Keratinocyte (primary cell): Measurements from ENCODE around the gene TENM4. TPM values are rescaled to one million over a fixed set of nuclear protein-coding genes. Genes with fewer than 3 reads are reported as not detected.

Experiments
- DNase-seq: peaks from one replicate; pipeline ENCODE4 v3.0.0-alpha.2; 2011; ENCODE audit warnings: low read depth, missing footprints, low spot score
- FAIRE-seq: peaks from 2 replicates; lab custom pipeline; 2011; peaks lifted over from hg19 to GRCh38; lab: Jason Lieb, UNC
- H2AFZ ChIP-seq: 2 replicates; pipeline ENCODE4 v1.6.0; 2012; ENCODE audit warnings: low read length, control low read depth, inconsistent platforms; ENCODE audit not compliant: control insufficient read depth
- H3K27ac ChIP-seq: 2 replicates; pipeline ENCODE4 v1.5.1; 2011; ENCODE audit warnings: low read length; ENCODE audit not compliant: control insufficient read depth, insufficient read depth
- H3K27me3 ChIP-seq: 3 replicates; pipeline ENCODE4 v1.6.0; 2011; ENCODE audit warnings: low read length; ENCODE audit not compliant: control insufficient read depth, insufficient read depth; ENCODE audit errors: extremely low read depth
- H3K36me3 ChIP-seq, 2 experiments: 2 replicates in 1 of 2; 3 replicates in 1 of 2; pipeline ENCODE4 v1.5.1; 2011; ENCODE audit warnings: low read length in 2 of 2, mild to moderate bottlenecking in 1 of 2; ENCODE audit not compliant: control insufficient read depth in 2 of 2, insufficient read depth in 2 of 2; ENCODE audit errors: extremely low read depth in 1 of 2
- H3K4me1 ChIP-seq: 3 replicates; pipeline ENCODE4 v1.5.1; 2011; ENCODE audit warnings: low read length; ENCODE audit not compliant: control insufficient read depth, insufficient read depth; ENCODE audit errors: extremely low read depth
- H3K4me2 ChIP-seq: 3 replicates; pipeline ENCODE4 v1.6.0; 2011; ENCODE audit warnings: low read depth, low read length; ENCODE audit not compliant: control insufficient read depth, insufficient read depth; ENCODE audit errors: extremely low read depth
- H3K4me3 ChIP-seq, 3 experiments: fragments of 200-600 bp in 1 of 3; sonication (generic) in 1 of 3; 2 replicates in 2 of 3; 3 replicates in 1 of 3; pipeline ENCODE4 v1.5.1; 2011 to 2016; ENCODE audit warnings: low read length in 3 of 3, mild to moderate bottlenecking in 3 of 3, control low read depth in 2 of 3, inconsistent platforms in 1 of 3, low read depth in 1 of 3, mixed read lengths in 1 of 3, mixed run types in 1 of 3, moderate library complexity in 1 of 3; ENCODE audit not compliant: control insufficient read depth in 2 of 3, insufficient read depth in 2 of 3; ENCODE audit errors: extremely low read depth in 1 of 3
- H3K79me2 ChIP-seq: 2 replicates; pipeline ENCODE4 v1.6.0; 2012; ENCODE audit warnings: low read length; ENCODE audit not compliant: control insufficient read depth, insufficient read depth
- H3K9ac ChIP-seq: 3 replicates; pipeline ENCODE4 v1.6.0; 2011; ENCODE audit warnings: low read length; ENCODE audit not compliant: control insufficient read depth, insufficient read depth; ENCODE audit errors: extremely low read depth
- H3K9me1 ChIP-seq: 3 replicates; pipeline ENCODE4 v1.6.0; 2011; ENCODE audit warnings: low read length; ENCODE audit not compliant: control insufficient read depth, insufficient read depth; ENCODE audit errors: extremely low read depth
- H3K9me3 ChIP-seq: 2 replicates; pipeline ENCODE4 v1.5.1; 2012; ENCODE audit warnings: low read depth, low read length; ENCODE audit not compliant: control insufficient read depth
- H4K20me1 ChIP-seq: 3 replicates; pipeline ENCODE4 v1.6.0; 2011; ENCODE audit warnings: low read length; ENCODE audit not compliant: control insufficient read depth, insufficient read depth; ENCODE audit errors: extremely low read depth
- EZH2 ChIP-seq: IDR thresholded peaks from one replicate; pipeline ENCODE4 v1.6.1; 2012; ENCODE audit warnings: inconsistent platforms, mild to moderate bottlenecking, low read length, moderate library complexity
- dilution Hi-C: fragments of 300-500 bp; cut with MboI; formaldehyde crosslinking; loops from one replicate; pipeline ENCODE4 v1.7.0; 2020; ENCODE audit warnings: low sequenced_read_pairs; ENCODE audit not compliant: extremely low pct_ligation_motif_present
- polyA plus RNA-seq, 5 experiments: library from polyadenylated mRNA; depleted of rRNA in 3 of 5; stranded (reverse) in 3 of 5; stranded (forward) in 1 of 5; unstranded in 1 of 5; fragments of >200 nt; gene quantifications; 1 replicate in 1 of 5; 2 replicates in 3 of 5; 3 replicates in 1 of 5; pipeline versions ENCODE4 v1.2.1 to v1.2.3, GENCODE V29; 2011 to 2012; ENCODE audit warnings: missing spikeins in 2 of 5, low read depth in 1 of 5, low replicate concordance in 1 of 5
- TF ChIP-seq, protein P1 (sequence below), 3 experiments: IDR thresholded peaks in 1 of 3; conservative IDR thresholded peaks in 1 of 3; optimal IDR thresholded peaks in 1 of 3; 2 replicates in 2 of 3; 3 replicates in 1 of 3; pipeline versions ENCODE3 to v1.5.1; 2011; ENCODE audit warnings: low read length in 3 of 3, mild to moderate bottlenecking in 3 of 3, moderate library complexity in 2 of 3, control low read depth in 1 of 3, inconsistent platforms in 1 of 3; ENCODE audit not compliant: insufficient read depth in 2 of 3; ENCODE audit errors: extremely low read depth in 1 of 3

TENM4 gene
- polyA plus RNA-seq, 1 donor (not counting 4 experiments of a cell fraction or from before 2014, with no cell fraction given) = 3.5 TPM

DNA sequence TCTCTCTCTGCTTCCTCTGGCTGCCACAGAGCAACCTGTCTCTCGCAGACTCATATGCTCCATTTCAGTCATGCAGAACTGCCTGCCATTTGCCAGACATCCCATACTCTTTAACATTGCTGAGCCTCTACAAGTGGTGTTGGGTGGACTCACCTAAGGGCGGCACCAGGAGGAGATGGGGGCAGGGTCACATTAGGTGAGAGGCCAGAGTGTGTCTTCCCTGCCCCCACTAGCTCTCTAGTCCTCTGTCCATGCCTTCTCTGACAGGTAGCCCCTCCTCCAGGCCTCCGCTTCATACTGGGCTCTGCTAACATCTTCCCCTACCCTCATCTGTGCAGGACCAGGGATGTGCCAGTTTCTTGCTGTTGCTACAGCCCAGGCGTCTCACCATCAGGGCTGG lies 366.3 kb downstream of the TENM4 start:
- no peak for FAIRE-seq
- TF ChIP-seq EZH2 = no peak
- TF ChIP-seq, protein P1, sequence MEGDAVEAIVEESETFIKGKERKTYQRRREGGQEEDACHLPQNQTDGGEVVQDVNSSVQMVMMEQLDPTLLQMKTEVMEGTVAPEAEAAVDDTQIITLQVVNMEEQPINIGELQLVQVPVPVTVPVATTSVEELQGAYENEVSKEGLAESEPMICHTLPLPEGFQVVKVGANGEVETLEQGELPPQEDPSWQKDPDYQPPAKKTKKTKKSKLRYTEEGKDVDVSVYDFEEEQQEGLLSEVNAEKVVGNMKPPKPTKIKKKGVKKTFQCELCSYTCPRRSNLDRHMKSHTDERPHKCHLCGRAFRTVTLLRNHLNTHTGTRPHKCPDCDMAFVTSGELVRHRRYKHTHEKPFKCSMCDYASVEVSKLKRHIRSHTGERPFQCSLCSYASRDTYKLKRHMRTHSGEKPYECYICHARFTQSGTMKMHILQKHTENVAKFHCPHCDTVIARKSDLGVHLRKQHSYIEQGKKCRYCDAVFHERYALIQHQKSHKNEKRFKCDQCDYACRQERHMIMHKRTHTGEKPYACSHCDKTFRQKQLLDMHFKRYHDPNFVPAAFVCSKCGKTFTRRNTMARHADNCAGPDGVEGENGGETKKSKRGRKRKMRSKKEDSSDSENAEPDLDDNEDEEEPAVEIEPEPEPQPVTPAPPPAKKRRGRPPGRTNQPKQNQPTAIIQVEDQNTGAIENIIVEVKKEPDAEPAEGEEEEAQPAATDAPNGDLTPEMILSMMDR (optimal IDR thresholded peaks at IDR 0.05 in 1 of 3, IDR thresholded peaks at IDR 0.05 in 1 of 3, conservative IDR thresholded peaks at IDR 0.05 in 1 of 3; ENCODE audit: extremely low read depth in 1 of 3, insufficient read depth in 2 of 3, low read length in 3 of 3) = no peak
- no peak for DNase-seq
- no peak overlapping the region for H3K9ac ChIP-seq
- no peaks in the 10 kb centered on the region for H3K9me3 ChIP-seq
- no peaks in the 10 kb centered on the region for H3K27me3 ChIP-seq
- dilution Hi-C loops = no loop called here
- H3K27ac ChIP-seq = no peak overlapping the region
- H3K79me2 ChIP-seq = no peaks in the 10 kb centered on the region
- H3K4me1 ChIP-seq = no peaks in the 10 kb centered on the region
- no peaks in the 10 kb centered on the region for H3K36me3 ChIP-seq
- no peak overlapping the region for H3K4me3 ChIP-seq
- H3K4me2 ChIP-seq = no peak overlapping the region
- H4K20me1 ChIP-seq = no peaks in the 10 kb centered on the region
- no peak overlapping the region for H2AFZ ChIP-seq
- H3K9me1 ChIP-seq = no peaks in the 10 kb centered on the region

DNA sequence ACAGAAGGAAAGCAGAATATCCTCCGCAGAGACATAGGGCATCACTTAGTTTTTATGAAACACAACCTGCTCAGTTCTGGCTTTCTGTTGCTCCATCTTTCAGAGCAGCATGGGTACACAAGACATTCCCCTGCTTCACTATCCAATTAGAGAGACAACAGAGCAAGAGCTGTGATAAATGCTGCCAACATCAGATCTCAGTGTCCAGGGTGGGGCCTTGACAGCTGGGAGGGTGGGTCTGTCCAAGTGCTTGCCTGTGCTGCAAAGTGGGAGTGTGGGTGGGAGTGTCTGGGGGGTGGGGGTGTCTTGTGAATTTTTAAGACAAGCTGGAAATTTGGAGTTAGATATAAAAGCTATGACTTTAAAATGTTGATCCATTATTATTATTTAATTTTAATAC lies 369.6 kb downstream of the TENM4 start:
- dilution Hi-C loops = no loop called here
- H3K27me3 ChIP-seq = no peaks in the 10 kb centered on the region
- H3K36me3 ChIP-seq = peaks cover 0 to 1% of the 10 kb centered on the region in 2 experiments
- H3K9me1 ChIP-seq = no peaks in the 10 kb centered on the region
- no peaks in the 10 kb centered on the region for H3K79me2 ChIP-seq
- no peaks in the 10 kb centered on the region for H4K20me1 ChIP-seq
- no peak overlapping the region for H3K4me2 ChIP-seq
- no peaks in the 10 kb centered on the region for H3K9me3 ChIP-seq
- H3K9ac ChIP-seq = no peak overlapping the region
- DNase-seq (no peak), FAIRE-seq (no peak)
- TF ChIP-seq, protein P1 (optimal IDR thresholded peaks at IDR 0.05 in 1 of 3, IDR thresholded peaks at IDR 0.05 in 1 of 3, conservative IDR thresholded peaks at IDR 0.05 in 1 of 3; ENCODE audit: extremely low read depth in 1 of 3, insufficient read depth in 2 of 3, low read length in 3 of 3) = no peak
- no peak for TF ChIP-seq EZH2
- H3K4me3 ChIP-seq = no peak overlapping the region
- H3K27ac ChIP-seq = no peak overlapping the region
- H3K4me1 ChIP-seq = no peaks in the 10 kb centered on the region
- H2AFZ ChIP-seq = no peak overlapping the region
